Inflammatory macrophage treated with lipopolysaccharide for 4 hours (primary cell): ENCODE results near the gene TSFM.

Experiments used
- DNase-seq: peaks from one replicate; pipeline ENCODE4 v3.0.0-alpha.2; 2020

TSFM gene

DNA sequence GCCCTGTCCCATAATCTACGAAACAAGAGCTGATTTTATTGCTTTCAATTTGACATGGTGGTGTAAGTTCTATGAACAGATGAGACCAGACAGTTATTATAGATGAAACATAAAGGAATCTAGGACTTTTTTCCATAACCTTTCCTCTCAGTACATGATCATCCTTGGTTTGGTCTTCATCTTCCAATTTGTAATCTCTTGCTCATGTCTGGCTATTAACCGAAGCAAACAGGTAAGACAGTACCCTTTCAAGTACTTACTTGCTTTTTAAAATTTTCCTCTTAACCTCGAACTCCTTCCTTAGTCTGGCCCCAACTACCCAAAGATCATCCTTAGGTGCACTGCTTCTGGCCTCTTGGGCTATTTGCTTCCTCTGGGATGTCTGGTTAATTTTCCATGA is 36.6 kb upstream of the TSFM start:
- no peak for DNase-seq

DNA sequence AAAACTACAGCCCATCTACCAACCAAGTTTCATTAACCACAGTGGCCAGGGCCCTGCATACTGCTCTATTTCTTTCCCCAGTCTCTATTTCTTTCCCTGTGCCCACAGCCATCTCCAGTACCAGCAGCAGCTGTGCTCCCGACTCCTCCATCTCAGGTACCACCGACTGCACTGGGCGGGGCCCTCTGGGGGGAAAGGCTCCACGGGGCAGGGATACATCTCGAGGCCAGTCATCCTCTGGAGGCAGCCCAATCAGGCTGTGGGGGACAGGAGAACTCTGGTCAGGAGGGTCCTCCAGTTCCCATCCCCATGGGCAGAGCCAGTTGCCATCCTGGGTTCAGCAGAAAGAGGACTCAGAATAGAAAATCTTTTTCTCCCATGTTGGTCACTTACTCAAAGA is 33.5 kb upstream of the TSFM start:
- DNase-seq, result no peak

DNA sequence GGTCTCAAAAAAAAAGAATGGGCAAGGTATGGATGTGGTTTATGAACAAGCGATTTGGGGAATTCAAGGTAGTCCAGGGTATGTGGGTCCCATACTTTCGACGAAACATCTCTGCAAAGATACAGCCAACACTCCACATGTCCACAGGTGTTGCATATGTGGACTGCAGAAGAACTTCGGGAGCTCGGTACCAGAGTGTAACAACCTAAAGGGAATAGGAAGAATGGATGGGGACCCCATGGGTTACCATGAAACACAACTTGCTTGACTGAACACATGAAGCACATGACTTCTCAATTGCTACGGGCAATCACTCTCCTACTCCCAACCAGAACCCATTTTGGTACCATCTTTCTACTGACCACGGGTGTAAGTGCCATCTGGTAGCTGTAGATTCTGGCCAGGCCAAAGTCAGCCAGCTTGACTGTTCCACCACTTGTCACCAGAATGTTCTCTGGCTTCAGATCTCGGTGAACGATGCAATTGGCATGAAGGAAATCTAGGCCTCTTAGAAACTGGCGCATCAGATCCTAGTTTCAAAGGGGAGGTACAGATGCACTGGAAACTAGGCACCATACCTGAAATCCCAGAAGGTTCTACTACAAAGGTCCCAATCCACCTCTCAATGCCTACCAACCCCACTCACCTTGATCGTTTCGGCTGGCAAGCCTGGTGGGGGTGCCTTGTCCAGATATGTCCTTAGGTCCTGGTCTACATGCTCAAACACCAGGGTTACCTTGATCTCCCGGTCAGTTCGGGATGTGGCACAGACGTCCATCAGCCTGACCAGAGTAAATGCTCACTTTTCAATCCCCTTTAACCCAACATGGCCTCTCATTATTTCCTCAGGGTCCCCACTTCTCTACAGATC is 31.8 kb upstream of the TSFM start:
- DNase-seq, result no peak

DNA sequence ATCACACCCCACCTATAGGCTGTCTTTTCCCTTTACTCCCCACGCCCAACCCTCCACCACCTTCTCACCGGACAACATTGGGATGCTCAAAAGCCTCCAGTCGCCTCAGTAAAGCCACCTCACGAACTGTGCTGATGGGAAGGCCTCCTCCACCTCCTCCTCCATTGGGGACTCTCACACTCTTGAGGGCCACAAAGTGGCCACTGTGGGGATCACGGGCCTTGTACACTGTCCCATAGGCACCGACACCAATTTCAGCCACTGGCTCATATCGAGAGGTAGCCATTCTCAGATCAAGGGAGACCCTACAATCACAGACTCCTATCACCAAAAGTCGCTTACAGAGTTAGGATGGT is 31.2 kb upstream of the TSFM start:
- DNase-seq, result no peak

GRCh38 chr12:57751788-57752667 is 30.6 kb upstream of the TSFM start, which contains the start of gene CDK4:
Gene CDK4, minus strand, starts transcription at chr12:57752310. Its CDS starts 593 bp downstream, at chr12:57751717.
- peak; percentile 98 for DNase-seq

- DNase-seq, result no peak
Measured at GRCh38 chr12:57752668-57753000, 30.0 kb upstream of the TSFM start.

- no peak for DNase-seq
Measured at GRCh38 chr12:57753756-57754337, 28.7 kb upstream of the TSFM start.

- DNase-seq, result no peak
Measured at GRCh38 chr12:57754411-57755193, 28.0 kb upstream of the TSFM start, which contains the start of gene MARCHF9. Gene MARCHF9, plus strand, starts transcription at chr12:57755103. Its CDS starts 426 bp downstream, at chr12:57755529.

DNA sequence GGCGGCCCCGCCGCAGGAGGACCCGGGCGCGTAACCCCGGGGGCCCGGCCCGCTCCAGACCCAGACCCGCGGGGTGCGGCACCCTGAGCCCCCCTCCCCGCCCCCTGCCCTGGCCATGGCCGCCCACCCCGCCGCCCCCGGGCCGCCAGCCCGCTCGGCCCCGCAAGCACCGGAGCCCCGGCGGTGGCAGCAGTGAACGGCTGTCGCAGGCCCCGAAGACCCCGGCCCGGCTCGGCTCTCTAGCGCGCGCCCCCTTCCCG is 27.5 kb upstream of the TSFM start:
- DNase-seq, result no peak

DNA sequence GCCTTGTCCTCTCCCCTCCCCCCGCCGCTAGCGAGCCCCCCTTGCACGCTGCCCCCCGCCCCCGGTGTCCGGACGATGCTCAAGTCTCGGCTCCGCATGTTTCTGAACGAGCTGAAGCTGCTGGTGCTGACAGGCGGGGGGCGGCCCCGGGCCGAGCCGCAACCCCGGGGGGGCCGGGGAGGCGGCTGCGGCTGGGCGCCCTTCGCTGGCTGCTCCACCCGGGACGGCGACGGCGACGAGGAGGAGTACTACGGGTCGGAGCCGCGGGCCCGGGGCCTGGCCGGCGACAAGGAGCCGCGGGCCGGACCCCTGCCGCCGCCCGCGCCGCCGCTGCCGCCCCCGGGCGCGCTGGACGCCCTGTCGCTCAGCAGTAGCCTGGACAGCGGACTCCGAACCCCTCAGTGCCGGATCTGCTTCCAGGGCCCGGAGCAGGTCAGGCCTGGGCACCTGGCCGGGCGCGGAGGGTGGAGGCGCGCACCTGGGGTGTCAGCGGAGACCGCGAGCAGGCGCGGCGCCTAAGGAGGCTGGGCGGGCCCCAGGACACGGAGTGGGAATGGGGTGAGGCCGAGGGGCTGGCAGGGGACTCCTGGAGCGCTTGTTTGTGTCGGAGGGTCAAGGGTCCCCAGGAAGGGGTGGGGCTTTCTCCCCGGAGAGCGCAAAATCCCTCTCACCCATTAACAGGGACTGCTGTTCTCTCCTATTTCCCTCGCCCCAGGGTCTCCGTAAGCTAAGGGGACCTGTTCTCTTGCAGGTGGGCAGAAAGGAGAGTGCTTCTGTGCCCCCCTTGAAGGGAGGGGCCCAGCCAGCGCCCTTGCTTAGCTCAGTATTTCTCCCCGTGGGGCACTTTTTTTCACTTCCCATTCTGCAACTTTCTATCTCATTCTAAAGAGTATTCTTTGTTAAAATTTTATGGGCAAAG is 26.9 kb upstream of the TSFM start:
- no peak for DNase-seq

DNA sequence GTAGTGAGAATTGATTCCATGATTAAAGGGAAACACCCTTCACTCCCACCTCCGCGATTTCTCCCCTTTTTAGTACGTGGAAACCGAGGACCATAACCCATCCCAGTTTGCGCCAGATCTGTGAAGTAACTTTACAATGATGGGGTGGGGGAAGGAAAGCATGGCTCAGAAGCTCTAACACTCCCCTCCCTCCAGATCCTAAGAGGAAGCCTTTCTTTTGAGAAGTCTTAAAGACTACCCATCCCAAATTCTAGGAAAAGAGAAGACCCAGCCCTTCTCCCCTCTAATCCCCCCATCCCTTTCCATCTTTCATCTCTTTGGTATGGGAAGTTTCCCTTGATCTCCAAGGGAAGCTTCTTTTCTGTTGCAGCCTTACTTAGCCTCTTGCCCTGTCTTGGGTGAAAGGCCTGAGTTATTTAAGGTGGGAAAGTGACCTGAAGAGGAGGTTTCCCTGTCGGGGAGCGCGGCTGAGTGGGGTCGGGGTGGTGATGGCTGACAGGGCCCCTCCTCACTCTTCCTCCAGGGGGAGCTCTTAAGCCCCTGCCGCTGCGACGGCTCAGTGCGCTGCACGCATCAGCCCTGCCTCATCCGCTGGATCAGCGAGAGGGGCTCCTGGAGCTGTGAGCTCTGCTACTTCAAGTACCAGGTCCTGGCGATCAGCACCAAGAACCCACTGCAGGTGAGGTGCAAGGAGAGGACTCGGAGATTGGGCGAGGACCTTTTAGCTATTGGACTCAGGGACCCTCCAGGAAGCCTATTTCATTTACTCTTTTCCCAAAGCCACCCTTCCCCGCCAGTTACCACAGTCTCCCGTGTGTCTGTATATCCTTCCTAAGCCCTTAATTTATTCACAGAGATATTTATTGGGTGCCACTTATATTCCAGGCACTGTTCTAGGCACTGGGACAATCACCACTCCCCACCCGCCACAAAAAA is 25.9 kb upstream of the TSFM start:
- DNase-seq, result peak; percentile 69

GRCh38 chr12:57757771-57758170 is 24.8 kb upstream of the TSFM start:
- DNase-seq, result no peak

- DNase-seq, result no peak
Measured at GRCh38 chr12:57758552-57759359, 23.8 kb upstream of the TSFM start.

DNA sequence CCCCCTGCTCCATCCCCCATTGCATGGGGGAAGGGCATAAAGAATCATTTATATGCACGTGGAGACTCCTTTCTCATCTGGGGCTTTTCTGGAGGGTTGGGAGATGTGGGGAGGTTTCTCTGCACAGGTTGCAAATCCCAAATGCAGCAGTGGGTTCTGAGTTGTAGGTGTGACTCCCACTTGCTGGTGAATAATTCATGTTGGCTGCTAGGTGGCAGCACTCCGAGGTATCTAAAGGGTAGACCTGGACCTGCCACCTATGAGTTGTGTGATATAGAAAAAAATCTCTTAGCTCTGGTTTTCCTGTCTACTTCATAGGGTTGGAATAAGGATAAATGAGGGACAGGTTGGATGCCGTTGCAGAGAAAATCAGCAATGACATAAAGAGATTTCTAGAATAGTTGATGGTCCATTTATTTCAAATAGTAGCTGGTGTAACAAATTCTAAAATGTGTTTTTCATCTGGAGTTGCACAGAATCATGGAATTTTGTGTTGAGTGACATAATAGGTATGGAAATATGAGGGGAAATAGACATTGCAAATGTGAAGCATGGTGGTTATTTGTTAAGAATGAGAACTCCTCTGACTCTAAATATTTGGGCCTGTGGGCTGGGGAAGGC is 23.1 kb upstream of the TSFM start:
- DNase-seq, result no peak

GRCh38 chr12:57760347-57760982 is 22.1 kb upstream of the TSFM start:
- DNase-seq, result no peak

- DNase-seq, result no peak
Measured at GRCh38 chr12:57761391-57761998, 21.1 kb upstream of the TSFM start.

- DNase-seq, result no peak
Measured at GRCh38 chr12:57762463-57762862, 20.1 kb upstream of the TSFM start.

DNA sequence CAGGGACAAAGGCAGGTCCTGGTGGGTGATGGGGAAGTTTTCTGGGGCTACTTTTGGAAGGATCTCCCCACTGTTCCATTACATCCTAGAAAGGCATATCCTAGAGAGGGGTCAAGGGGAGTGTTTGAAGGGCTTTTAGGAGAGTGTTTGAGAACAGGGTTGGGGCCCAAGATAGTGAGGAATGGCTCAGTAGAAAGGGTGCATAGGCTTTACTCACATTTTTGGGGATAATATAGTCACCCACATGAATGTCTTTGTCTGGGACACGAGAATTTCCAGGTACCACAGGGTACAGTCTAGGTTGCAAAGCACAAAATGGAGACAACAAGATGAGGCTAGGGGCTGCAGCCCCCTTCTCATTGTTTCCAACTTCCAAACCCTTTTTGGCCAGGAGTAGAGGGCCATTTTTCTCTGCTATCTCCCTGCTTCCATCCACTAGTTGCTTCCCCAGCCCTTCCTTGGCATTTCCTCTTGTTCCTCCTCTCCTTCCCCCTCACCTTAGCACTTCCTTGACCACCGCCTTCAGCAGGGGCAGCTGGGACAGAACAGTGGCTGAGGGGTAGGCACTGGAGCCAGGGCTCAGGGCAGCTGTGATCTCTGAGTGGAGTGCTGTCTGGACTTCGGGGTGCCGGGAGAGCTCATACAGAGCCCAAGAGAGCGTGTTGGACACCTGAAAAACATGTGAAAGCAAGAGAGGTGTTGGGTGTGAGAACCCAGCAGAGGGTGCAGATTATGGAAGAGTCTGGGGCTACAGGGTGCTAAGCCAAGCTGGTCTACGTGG is 18.5 kb upstream of the TSFM start:
- DNase-seq, result no peak
